ENCODE measurements around the gene CEP128.

CEP128 gene

GRCh38 chr14:80770114-80770908 is 171.2 kb downstream of the CEP128 start:
- no peak for DNase-seq

- no peak for DNase-seq
These were observed 172.9 kb downstream of the CEP128 start for GRCh38 chr14:80768646-80769045.

GRCh38 chr14:80764921-80765507 is 176.5 kb downstream of the CEP128 start:
- no peak for DNase-seq

- DNase-seq = no peak
These were observed 177.0 kb downstream of the CEP128 start for GRCh38 chr14:80764496-80764895.

- no peak for DNase-seq
These were observed 178.8 kb downstream of the CEP128 start for GRCh38 chr14:80762641-80763228.

GRCh38 chr14:80754696-80755095 is 186.8 kb downstream of the CEP128 start:
- no peak for DNase-seq

GRCh38 chr14:80751285-80751684 is 190.3 kb downstream of the CEP128 start:
- no peak for DNase-seq

GRCh38 chr14:80726211-80726610 is 215.3 kb downstream of the CEP128 start:
- no peak for DNase-seq

GRCh38 chr14:80718940-80719339 is 222.6 kb downstream of the CEP128 start:
- no peak for DNase-seq

GRCh38 chr14:80714474-80714873 is 227.1 kb downstream of the CEP128 start:
- no peak for DNase-seq

GRCh38 chr14:80713076-80713850 is 228.3 kb downstream of the CEP128 start:
- DNase-seq = no peak

GRCh38 chr14:80705241-80705980 is 236.1 kb downstream of the CEP128 start:
- no peak for DNase-seq

- no peak for DNase-seq
These were observed 240.9 kb downstream of the CEP128 start for GRCh38 chr14:80700601-80701000.

GRCh38 chr14:80699861-80700260 is 241.7 kb downstream of the CEP128 start:
- DNase-seq = no peak

GRCh38 chr14:80698974-80699373 is 242.6 kb downstream of the CEP128 start:
- DNase-seq = no peak

GRCh38 chr14:80695869-80696268 is 245.7 kb downstream of the CEP128 start:
- no peak for DNase-seq

- DNase-seq = no peak
These were observed 248.6 kb downstream of the CEP128 start for GRCh38 chr14:80692903-80693302.

GRCh38 chr14:80681651-80682050 is 259.9 kb downstream of the CEP128 start:
- no peak for DNase-seq

GRCh38 chr14:80679273-80679672 is 262.3 kb downstream of the CEP128 start:
- no peak for DNase-seq

- DNase-seq = no peak
These were observed 263.1 kb downstream of the CEP128 start for GRCh38 chr14:80678436-80678835.

- DNase-seq = no peak
These were observed 272.1 kb downstream of the CEP128 start for GRCh38 chr14:80669426-80669825.

GRCh38 chr14:80664576-80664975 is 277.0 kb downstream of the CEP128 start:
- DNase-seq = no peak

GRCh38 chr14:80663541-80663940 is 278.0 kb downstream of the CEP128 start:
- no peak for DNase-seq

All from stimulated activated naive CD4-positive, alpha-beta T cell (primary cell).